ENCODE data around the gene CD99L2.
"Not testable (repeated sequence)": the region's sequence is repeated elsewhere in the genome, so short reads cannot be mapped to it uniquely, and the experiment has no call there.

The CD99L2 gene

DNA sequence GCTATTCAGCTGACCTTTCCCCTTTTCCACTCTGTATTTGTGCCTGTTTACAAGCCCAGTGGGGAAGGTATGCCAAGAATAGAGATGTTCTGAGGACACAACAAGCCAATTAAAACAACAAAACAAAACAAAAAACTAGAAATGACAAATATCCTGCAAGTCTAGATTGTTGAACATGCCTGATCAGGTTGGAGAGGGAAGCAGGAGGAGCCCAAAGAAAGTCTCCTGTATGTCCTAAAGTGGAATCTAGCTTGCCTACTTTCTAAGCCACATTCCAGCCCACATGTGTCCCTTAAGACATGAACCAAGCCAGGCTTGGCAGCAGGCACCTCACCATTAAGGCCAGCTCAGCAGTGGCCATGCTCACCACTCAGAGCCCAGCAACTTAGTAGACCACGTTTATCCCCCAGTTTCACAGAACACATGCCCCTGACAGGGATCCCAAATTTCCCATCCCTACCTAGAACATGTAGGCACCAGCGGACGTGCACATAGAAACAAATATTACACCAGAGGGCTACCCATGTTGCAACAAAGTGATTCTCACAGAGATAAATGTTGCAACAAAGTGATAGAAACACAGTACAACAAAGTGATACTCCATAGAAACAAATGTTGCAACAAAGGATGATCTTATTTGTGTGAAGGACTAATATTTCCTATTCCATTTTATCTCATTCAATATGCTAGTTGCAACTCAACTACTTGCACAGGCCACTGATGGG lies 48.3 kb downstream of the CD99L2 start:
- H3K36me3 Mint-ChIP-seq (ENCODE audit: low read depth): peaks cover under 1% of the 10 kb centered on the region
- no peak for DNase-seq
- no peaks in the 10 kb centered on the region for H3K9me3 Mint-ChIP-seq
- H3K27me3 Mint-ChIP-seq: peaks cover 13% of the 10 kb centered on the region
- peaks cover 11% of the 10 kb centered on the region for H3K4me1 Mint-ChIP-seq (ENCODE audit: low read depth)
- H3K4me3 Mint-ChIP-seq: no peak overlapping the region
- H3K27ac Mint-ChIP-seq: no peak overlapping the region

GRCh38 chrX:150849486-150849885 lies 49.0 kb downstream of the CD99L2 start:
- Mint-ChIP-seq H3K9me3 (no peaks in the 10 kb centered on the region), H3K4me3 (no peak overlapping the region), H3K4me1 (ENCODE audit: low read depth) (peaks cover 11% of the 10 kb centered on the region), H3K27ac (no peak overlapping the region), H3K27me3 (peaks cover 13% of the 10 kb centered on the region), H3K36me3 (ENCODE audit: low read depth) (no peaks in the 10 kb centered on the region)
- no peak for DNase-seq

- peaks cover 13% of the 10 kb centered on the region for H3K27me3 Mint-ChIP-seq
- H3K4me1 Mint-ChIP-seq (ENCODE audit: low read depth): peaks cover 11% of the 10 kb centered on the region
- no peaks in the 10 kb centered on the region for H3K36me3 Mint-ChIP-seq (ENCODE audit: low read depth)
- H3K9me3 Mint-ChIP-seq: no peaks in the 10 kb centered on the region
- DNase-seq: no peak
- H3K4me3 Mint-ChIP-seq: no peak overlapping the region
- no peak overlapping the region for H3K27ac Mint-ChIP-seq
Measured at GRCh38 chrX:150848914-150849365, 49.5 kb downstream of the CD99L2 start.

DNA sequence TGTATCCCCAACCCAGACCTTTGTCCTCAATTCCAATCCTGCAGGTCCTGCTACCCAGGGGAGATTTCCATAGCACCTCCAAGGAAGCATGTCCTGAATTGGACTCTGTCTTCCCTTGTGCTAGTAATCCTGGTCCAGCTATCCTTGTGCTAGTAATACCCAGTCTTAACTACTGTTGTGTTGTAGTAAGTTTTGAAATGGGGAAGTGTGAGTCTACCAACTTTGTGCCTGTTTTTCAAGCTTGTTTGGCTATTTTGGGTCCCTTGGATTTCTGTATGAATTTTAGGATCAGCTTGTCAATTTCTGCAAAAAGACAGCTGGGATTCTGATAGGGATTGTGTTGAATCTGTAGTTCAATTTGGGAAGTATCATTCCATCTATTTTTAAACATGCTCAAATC lies 51.4 kb downstream of the CD99L2 start:
- Mint-ChIP-seq H3K36me3 (ENCODE audit: low read depth) (no peaks in the 10 kb centered on the region), H3K27me3 (peaks cover 5% of the 10 kb centered on the region), H3K9me3 (no peaks in the 10 kb centered on the region), H3K4me1 (ENCODE audit: low read depth) (peaks cover 11% of the 10 kb centered on the region), H3K4me3 (no peak overlapping the region), H3K27ac (no peak overlapping the region)
- DNase-seq: no peak

DNA sequence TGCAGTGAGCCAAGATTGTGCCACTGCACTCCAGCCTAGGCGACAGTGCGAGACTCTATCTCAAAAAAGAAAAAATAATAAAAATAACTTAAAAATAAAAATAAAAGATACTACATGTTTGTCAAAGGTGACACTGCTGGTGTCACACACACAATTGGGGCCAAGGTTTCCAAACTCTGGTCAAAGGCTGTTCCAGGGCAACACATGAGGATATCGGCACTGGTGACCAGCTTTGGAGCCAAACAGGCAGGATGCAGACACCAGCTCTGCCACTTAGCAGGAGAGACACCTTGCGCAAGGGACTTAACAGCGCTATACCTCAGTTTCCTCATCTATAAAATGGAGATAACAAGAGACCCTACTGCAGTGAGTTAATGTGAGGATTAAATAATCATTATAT lies 52.3 kb downstream of the CD99L2 start:
- no peak for DNase-seq
- Mint-ChIP-seq H3K36me3 (ENCODE audit: low read depth) (no peaks in the 10 kb centered on the region), H3K27me3 (peaks cover 2% of the 10 kb centered on the region), H3K4me1 (ENCODE audit: low read depth) (peaks cover 11% of the 10 kb centered on the region), H3K4me3 (no peak overlapping the region), H3K9me3 (no peaks in the 10 kb centered on the region), H3K27ac (no peak overlapping the region)

- no peak overlapping the region for H3K4me3 Mint-ChIP-seq
- H3K36me3 Mint-ChIP-seq (ENCODE audit: low read depth): no peaks in the 10 kb centered on the region
- no peak for DNase-seq
- H3K4me1 Mint-ChIP-seq (ENCODE audit: low read depth): peaks cover 11% of the 10 kb centered on the region
- no peaks in the 10 kb centered on the region for H3K9me3 Mint-ChIP-seq
- H3K27me3 Mint-ChIP-seq: no peaks in the 10 kb centered on the region
- no peak overlapping the region for H3K27ac Mint-ChIP-seq
Measured at GRCh38 chrX:150845091-150845490, 53.4 kb downstream of the CD99L2 start.

GRCh38 chrX:150844016-150844415 lies 54.5 kb downstream of the CD99L2 start:
- Mint-ChIP-seq H3K4me1 (ENCODE audit: low read depth) (peaks cover 9% of the 10 kb centered on the region), H3K27ac (no peak overlapping the region), H3K27me3 (no peaks in the 10 kb centered on the region)

DNA sequence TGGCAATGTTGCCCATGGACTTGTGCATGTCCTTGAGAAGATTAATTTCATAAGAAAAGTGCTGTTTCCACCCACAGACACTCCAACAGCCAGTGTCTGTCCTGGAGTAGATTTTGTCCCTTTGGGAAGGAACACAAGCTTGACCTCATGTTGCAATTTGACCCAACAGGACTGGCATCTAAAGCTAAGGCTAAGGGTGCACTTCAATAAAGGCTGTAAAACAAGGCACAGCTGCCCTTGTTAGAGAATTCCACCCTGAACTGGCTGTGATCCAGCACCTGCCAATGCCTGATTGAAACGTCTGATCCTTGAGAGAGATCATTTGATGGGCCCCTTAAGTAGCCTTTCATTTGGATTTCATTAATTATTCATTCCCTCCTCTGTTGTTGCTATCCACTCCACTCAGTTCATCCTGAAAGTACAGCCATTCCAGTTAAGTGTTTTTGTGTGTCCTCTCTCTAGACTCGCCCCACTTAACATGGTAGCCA lies 56.2 kb downstream of the CD99L2 start:
- Mint-ChIP-seq H3K4me1 (ENCODE audit: low read depth) (peaks cover 5% of the 10 kb centered on the region), H3K27ac (no peak overlapping the region), H3K4me3 (no peak overlapping the region), H3K9me3 (no peaks in the 10 kb centered on the region), H3K27me3 (no peaks in the 10 kb centered on the region), H3K36me3 (ENCODE audit: low read depth) (no peaks in the 10 kb centered on the region)
- DNase-seq: no peak

More at GRCh38 chrX:150844016-150844415, 54.5 kb downstream of the CD99L2 start:
- no peaks in the 10 kb centered on the region for H3K9me3 Mint-ChIP-seq
- no peaks in the 10 kb centered on the region for H3K36me3 Mint-ChIP-seq (ENCODE audit: low read depth)
- DNase-seq: no peak
- H3K4me3 Mint-ChIP-seq: no peak overlapping the region

DNA sequence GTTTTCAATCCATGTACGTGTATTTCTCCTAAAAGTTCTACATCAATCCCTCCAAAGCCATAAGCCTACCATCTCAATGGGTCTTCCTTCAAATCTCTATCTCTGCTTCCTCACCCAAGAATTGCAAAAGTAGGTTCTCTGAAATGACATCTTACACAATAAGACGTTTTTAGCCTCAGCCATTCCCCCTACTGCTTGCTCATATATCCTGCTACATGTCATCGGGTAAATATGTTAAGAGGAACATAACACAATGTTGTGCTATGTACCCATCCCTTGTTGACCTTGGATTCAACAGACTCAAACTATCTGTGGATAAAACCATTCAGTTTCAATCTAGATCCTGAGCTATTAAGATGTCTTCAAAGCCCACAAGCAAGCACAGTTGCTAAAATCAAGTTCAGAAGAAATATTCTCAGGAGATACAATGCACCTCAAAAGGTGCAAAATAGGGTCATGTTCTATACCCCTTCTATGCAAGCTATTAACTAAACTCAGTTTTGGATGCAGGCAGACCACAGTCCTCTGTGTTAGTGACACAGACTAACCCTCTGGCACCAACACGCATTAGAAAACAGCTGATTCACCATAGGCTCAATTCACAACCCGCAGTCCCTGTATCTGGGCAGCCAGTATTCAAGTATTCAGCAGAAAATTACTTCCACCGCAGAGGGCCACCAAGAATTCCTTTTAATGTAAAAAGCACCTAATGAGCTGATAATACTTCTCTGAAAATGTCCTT lies 56.8 kb downstream of the CD99L2 start:
- no peak overlapping the region for H3K4me3 Mint-ChIP-seq

DNA sequence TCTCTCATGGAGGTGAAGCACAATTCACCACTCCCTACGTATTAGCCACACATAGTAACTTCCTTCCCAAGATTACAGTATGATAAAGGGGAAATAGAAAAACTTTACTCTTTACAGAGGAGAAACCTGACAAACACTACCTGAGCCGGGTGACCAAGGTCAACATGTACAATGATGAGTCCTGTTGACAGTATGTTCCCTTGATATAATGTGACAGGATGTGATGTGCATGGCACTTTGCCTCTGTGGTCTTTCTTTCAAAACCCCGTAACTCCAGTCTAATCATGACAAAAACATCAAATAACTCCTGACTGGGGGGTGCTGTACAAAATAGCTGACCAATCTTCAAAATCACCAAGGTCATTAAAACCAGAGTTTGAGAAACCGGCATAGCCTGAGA lies 60.6 kb downstream of the CD99L2 start:
- Mint-ChIP-seq H3K27ac (no peak overlapping the region), H3K9me3 (peaks cover 4% of the 10 kb centered on the region), H3K4me1 (ENCODE audit: low read depth) (peaks cover 9% of the 10 kb centered on the region), H3K4me3 (no peak overlapping the region), H3K36me3 (ENCODE audit: low read depth) (peaks cover 5% of the 10 kb centered on the region), H3K27me3 (no peaks in the 10 kb centered on the region)
- DNase-seq: no peak

More for the DNA sequence above, 56.8 kb downstream of the CD99L2 start:
- H3K27me3 Mint-ChIP-seq: no peaks in the 10 kb centered on the region
- peaks cover 5% of the 10 kb centered on the region for H3K4me1 Mint-ChIP-seq (ENCODE audit: low read depth)
- no peak overlapping the region for H3K27ac Mint-ChIP-seq
- DNase-seq: no peak
- no peaks in the 10 kb centered on the region for H3K9me3 Mint-ChIP-seq
- H3K36me3 Mint-ChIP-seq (ENCODE audit: low read depth): no peaks in the 10 kb centered on the region

DNA sequence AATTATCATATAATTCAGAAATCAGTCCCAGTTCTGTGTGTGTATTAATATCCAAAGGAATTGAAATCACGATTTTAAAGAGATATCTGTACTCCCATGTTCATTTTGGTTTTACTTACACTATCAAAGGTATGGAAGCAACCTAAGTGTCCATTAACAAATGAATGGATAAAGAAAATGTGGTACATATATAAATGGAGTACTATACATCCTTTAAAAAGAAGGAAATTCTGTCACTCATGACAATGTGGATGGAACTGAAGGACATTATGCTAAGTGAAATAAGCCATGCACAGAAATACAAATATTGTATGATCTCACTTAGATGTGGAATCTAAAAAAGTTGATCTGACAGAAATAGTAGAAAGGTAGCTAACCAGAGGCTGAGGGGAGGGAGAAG lies 63.8 kb downstream of the CD99L2 start:
- peaks cover 5% of the 10 kb centered on the region for H3K36me3 Mint-ChIP-seq (ENCODE audit: low read depth)
- H3K4me3 Mint-ChIP-seq: no peak overlapping the region
- no peak overlapping the region for H3K27ac Mint-ChIP-seq

DNA sequence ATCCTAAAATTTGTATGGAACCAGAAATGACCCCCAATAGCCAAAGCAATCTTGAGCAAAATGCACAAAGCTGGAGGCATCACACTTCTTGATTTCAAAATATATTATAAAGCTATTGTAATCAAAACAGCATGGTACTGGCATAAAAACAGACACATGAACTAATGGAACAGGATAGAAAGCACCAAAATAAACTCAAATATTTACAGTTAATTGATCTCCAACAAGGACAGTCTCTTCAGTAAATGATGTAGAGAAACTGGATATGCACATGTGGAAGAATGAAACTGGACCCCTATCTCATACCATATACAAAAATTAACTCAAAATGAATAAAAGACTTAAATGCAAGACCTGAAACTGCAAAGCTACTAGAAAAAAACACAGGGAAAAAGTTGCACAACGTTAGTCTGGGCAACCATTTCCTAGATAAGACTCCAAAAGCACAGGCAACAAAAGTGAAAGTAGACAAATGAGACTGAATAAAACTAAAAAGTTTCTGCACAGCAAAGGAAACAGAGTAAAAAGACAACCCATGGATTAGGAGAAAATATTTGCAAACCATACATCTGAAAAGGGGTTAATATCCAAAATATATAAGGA lies 64.9 kb downstream of the CD99L2 start:
- Mint-ChIP-seq H3K4me3 (no peak overlapping the region), H3K9me3 (peaks cover 4% of the 10 kb centered on the region), H3K36me3 (ENCODE audit: low read depth) (peaks cover 5% of the 10 kb centered on the region), H3K27ac (no peak overlapping the region), H3K4me1 (ENCODE audit: low read depth) (peaks cover 9% of the 10 kb centered on the region), H3K27me3 (no peaks in the 10 kb centered on the region)
- no peak for DNase-seq

More for the DNA sequence above, 63.8 kb downstream of the CD99L2 start:
- no peak for DNase-seq
- peaks cover 4% of the 10 kb centered on the region for H3K9me3 Mint-ChIP-seq
- H3K4me1 Mint-ChIP-seq (ENCODE audit: low read depth): peaks cover 9% of the 10 kb centered on the region
- no peaks in the 10 kb centered on the region for H3K27me3 Mint-ChIP-seq

- DNase-seq: no peak
- H3K4me3 Mint-ChIP-seq: no peak overlapping the region
- peaks cover 4% of the 10 kb centered on the region for H3K4me1 Mint-ChIP-seq (ENCODE audit: low read depth)
- H3K27ac Mint-ChIP-seq: no peak overlapping the region
- peaks cover 4% of the 10 kb centered on the region for H3K9me3 Mint-ChIP-seq
- peaks cover 20% of the 10 kb centered on the region for H3K36me3 Mint-ChIP-seq (ENCODE audit: low read depth)
- H3K27me3 Mint-ChIP-seq: no peaks in the 10 kb centered on the region
Measured at GRCh38 chrX:150831863-150832262, 66.6 kb downstream of the CD99L2 start.

GRCh38 chrX:150828785-150829184 lies 69.7 kb downstream of the CD99L2 start:
- peaks cover 28% of the 10 kb centered on the region for H3K36me3 Mint-ChIP-seq (ENCODE audit: low read depth)
- no peak overlapping the region for H3K4me3 Mint-ChIP-seq
- H3K27ac Mint-ChIP-seq: no peak overlapping the region

GRCh38 chrX:150824352-150824751 lies 74.1 kb downstream of the CD99L2 start:
- H3K4me3 Mint-ChIP-seq, H3K27ac Mint-ChIP-seq, H3K9me3 Mint-ChIP-seq: not testable (repeated sequence)

More at GRCh38 chrX:150828785-150829184, 69.7 kb downstream of the CD99L2 start:
- no peak for DNase-seq
- Mint-ChIP-seq H3K9me3 (peaks cover 2% of the 10 kb centered on the region), H3K27me3 (no peaks in the 10 kb centered on the region), H3K4me1 (ENCODE audit: low read depth) (peaks cover 2% of the 10 kb centered on the region)

More at GRCh38 chrX:150824352-150824751, 74.1 kb downstream of the CD99L2 start:
- H3K27me3 Mint-ChIP-seq; DNase-seq; H3K4me1 Mint-ChIP-seq (ENCODE audit: low read depth): not testable (repeated sequence)
- peaks cover 38% of the 10 kb centered on the region for H3K36me3 Mint-ChIP-seq (ENCODE audit: low read depth)

Data from activated T-cell treated with anti-CD3 and anti-CD28 coated beads, Interleukin-2, amount 50 U/mL, for 24 hours (primary cell).